ENCODE results near the gene OR4S2. TPM values are rescaled to one million over a fixed set of nuclear protein-coding genes. Genes with fewer than 3 reads are reported as not detected.

Gene OR4S2
- total RNA-seq = not detected in 2 replicates
- long read RNA-seq = 0 reads

- Mint-ChIP-seq H3K36me3 (ENCODE audit: insufficient read depth) (no peaks in the 10 kb centered on the region), H3K27ac (no peak within 1 kb of the TSS), H3K9me3 (ENCODE audit: low read depth) (peaks cover 21% of the 10 kb centered on the region), H3K4me3 (ENCODE audit: low read depth) (no peak within 1 kb of the TSS), H3K27me3 (no peaks in the 10 kb centered on the region), H3K4me1 (ENCODE audit: low read depth) (no peaks in the 10 kb centered on the region)
- TF ChIP-seq, protein P1, sequence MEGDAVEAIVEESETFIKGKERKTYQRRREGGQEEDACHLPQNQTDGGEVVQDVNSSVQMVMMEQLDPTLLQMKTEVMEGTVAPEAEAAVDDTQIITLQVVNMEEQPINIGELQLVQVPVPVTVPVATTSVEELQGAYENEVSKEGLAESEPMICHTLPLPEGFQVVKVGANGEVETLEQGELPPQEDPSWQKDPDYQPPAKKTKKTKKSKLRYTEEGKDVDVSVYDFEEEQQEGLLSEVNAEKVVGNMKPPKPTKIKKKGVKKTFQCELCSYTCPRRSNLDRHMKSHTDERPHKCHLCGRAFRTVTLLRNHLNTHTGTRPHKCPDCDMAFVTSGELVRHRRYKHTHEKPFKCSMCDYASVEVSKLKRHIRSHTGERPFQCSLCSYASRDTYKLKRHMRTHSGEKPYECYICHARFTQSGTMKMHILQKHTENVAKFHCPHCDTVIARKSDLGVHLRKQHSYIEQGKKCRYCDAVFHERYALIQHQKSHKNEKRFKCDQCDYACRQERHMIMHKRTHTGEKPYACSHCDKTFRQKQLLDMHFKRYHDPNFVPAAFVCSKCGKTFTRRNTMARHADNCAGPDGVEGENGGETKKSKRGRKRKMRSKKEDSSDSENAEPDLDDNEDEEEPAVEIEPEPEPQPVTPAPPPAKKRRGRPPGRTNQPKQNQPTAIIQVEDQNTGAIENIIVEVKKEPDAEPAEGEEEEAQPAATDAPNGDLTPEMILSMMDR (IDR thresholded peaks at IDR 0.05; ENCODE audit: unreplicated experiment) = no peak
- DNase-seq (ENCODE audit: low spot score, unreplicated experiment) = no peak
Measured at GRCh38 chr11:55648027-55648426, at the start of gene OR4S2. OR4S2 (plus strand) TSS chr11:55648327; CDS start chr11:55650904, 2,577 bp downstream.

- Mint-ChIP-seq H3K9me3 (ENCODE audit: low read depth) (peaks cover 12% of the 10 kb centered on the region), H3K36me3 (ENCODE audit: insufficient read depth) (no peaks in the 10 kb centered on the region), H3K27ac (no peak within 1 kb of the TSS), H3K27me3 (no peaks in the 10 kb centered on the region), H3K4me3 (ENCODE audit: low read depth) (no peak within 1 kb of the TSS), H3K4me1 (ENCODE audit: low read depth) (no peaks in the 10 kb centered on the region)
- TF ChIP-seq, protein P1 (IDR thresholded peaks at IDR 0.05; ENCODE audit: unreplicated experiment) = no peak
- DNase-seq (ENCODE audit: low spot score, unreplicated experiment) = no peak
Measured at GRCh38 chr11:55607545-55607944, 40.6 kb upstream of the OR4S2 start, which contains the start of gene OR4C11. OR4C11 (minus strand) TSS chr11:55607645; CDS start chr11:55604373, 3,272 bp downstream.

DNA sequence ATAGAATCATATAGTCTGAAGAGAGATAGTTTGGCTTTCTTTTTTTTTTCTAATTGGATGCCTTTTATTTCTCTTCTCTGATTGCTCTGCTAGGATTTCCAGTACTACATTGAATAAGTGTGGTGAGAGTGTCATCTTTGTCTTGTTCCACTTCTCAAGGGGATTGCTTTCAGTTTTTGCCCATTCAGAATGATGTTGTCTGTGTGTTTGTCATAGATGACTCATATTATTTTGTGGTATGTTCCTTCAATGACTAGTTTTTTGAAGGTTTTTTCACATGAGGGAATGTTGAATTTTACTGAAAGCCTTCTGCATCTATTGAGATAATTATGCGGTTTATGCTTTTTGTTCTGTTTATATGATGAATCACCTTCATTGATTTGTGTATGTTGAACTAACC lies 23.6 kb upstream of the OR4S2 start:
- no peak for DNase-seq (ENCODE audit: low spot score, unreplicated experiment)
- TF ChIP-seq, protein P1 (IDR thresholded peaks at IDR 0.05; ENCODE audit: unreplicated experiment) = no peak
- Mint-ChIP-seq H3K9me3 (ENCODE audit: low read depth) (peaks cover 26% of the 10 kb centered on the region), H3K4me3 (ENCODE audit: low read depth) (no peak overlapping the region), H3K27ac (no peak overlapping the region), H3K27me3 (no peaks in the 10 kb centered on the region), H3K4me1 (ENCODE audit: low read depth) (no peaks in the 10 kb centered on the region), H3K36me3 (ENCODE audit: insufficient read depth) (no peaks in the 10 kb centered on the region)

- TF ChIP-seq, protein P1 (IDR thresholded peaks at IDR 0.05; ENCODE audit: unreplicated experiment) = no peak
- H3K36me3 Mint-ChIP-seq (ENCODE audit: insufficient read depth) = no peaks in the 10 kb centered on the region
- H3K4me3 Mint-ChIP-seq (ENCODE audit: low read depth) = no peak within 1 kb of the TSS
- H3K9me3 Mint-ChIP-seq (ENCODE audit: low read depth) = peaks cover 12% of the 10 kb centered on the region
- no peaks in the 10 kb centered on the region for H3K27me3 Mint-ChIP-seq
- H3K4me1 Mint-ChIP-seq (ENCODE audit: low read depth) = no peaks in the 10 kb centered on the region
- no peak for DNase-seq (ENCODE audit: low spot score, unreplicated experiment)
- H3K27ac Mint-ChIP-seq = no peak within 1 kb of the TSS
Measured at GRCh38 chr11:55634813-55635212, 13.3 kb upstream of the OR4S2 start, which contains the start of gene OR4P4. OR4P4 (plus strand) TSS chr11:55635113.

DNA sequence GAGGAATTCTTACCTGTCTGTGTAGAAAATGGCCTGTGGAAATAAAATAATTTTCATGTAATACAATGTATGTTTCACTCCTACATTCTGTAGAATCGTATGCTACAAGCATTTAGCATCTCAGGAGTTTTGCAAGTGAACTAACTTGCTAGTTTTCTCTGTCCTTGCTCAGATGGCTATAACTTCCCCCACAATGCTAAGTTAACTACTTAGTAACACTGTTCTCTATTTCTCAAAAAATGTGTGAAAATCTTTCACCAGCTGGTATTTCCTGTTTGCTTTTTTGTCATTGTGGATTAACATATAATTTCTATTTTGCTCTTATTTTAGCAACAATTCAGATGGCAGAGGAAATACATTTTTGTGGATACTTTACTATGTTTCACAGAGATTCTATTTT lies 4.4 kb downstream of the OR4S2 start:
- no peaks in the 10 kb centered on the region for H3K4me1 Mint-ChIP-seq (ENCODE audit: low read depth)
- H3K27ac Mint-ChIP-seq = no peak overlapping the region
- peaks cover 19% of the 10 kb centered on the region for H3K9me3 Mint-ChIP-seq (ENCODE audit: low read depth)
- H3K4me3 Mint-ChIP-seq (ENCODE audit: low read depth) = no peak overlapping the region
- no peaks in the 10 kb centered on the region for H3K27me3 Mint-ChIP-seq
- no peaks in the 10 kb centered on the region for H3K36me3 Mint-ChIP-seq (ENCODE audit: insufficient read depth)
- DNase-seq (ENCODE audit: low spot score, unreplicated experiment) = no peak
- TF ChIP-seq, protein P1 (IDR thresholded peaks at IDR 0.05; ENCODE audit: unreplicated experiment) = no peak

Measured in progenitor cell of endocrine pancreas (in vitro differentiated cells).